B cell (primary cell): ENCODE data around the gene NKX2-2. TPM values are rescaled to one million over a fixed set of nuclear protein-coding genes. Genes with fewer than 3 reads are reported as not detected.

ENCODE experiments used
- ATAC-seq: fragments of 200-7000 bp; cut with Tn5 transposase; one replicate; pipeline ENCODE4 v1.10.0; 2021; ENCODE audit warnings: low read depth, mild to moderate bottlenecking, moderate number of reproducible peaks, moderate library complexity
- CTCF ChIA-PET: fragments of 350-600 bp; sonication (Branson Sonifier 250); formaldehyde crosslinking; loops from one replicate; lab custom pipeline; 2021; ENCODE audit warnings: antibody characterized with exemption, inconsistent platforms; lab: Charles Lee
- POLR2A ChIA-PET: fragments of 350-600 bp; sonication (Branson Sonifier 250); formaldehyde crosslinking; loops from one replicate; lab custom pipeline; 2021; ENCODE audit warnings: antibody characterized with exemption; lab: Charles Lee
- DNase-seq: peaks from one replicate; pipeline ENCODE4 v3.0.0; 2013
- H2AFZ ChIP-seq: 2 replicates; pipeline ENCODE4 v1.6.1; 2012; ENCODE audit warnings: mild to moderate bottlenecking, low read depth, low read length; ENCODE audit not compliant: insufficient read depth, poor library complexity, severe bottlenecking
- H3K27ac ChIP-seq, 2 donors: 1 replicate in 1 of 2; 2 replicates in 1 of 2; pipeline ENCODE4 v1.5.1; 2012 to 2013; ENCODE audit warnings: low read length in 2 of 2, mild to moderate bottlenecking in 2 of 2, moderate library complexity in 1 of 2
- H3K27me3 ChIP-seq, 4 experiments: fragments of 200-600 bp in 1 of 4; sonication (generic) in 1 of 4; replicated peaks in 1 of 4; 1 replicate in 2 of 4; 2 replicates in 2 of 4; pipeline versions ENCODE4 v1.6.1 to v1.7.0; 2013 to 2016; ENCODE audit warnings: low read length in 3 of 4, mild to moderate bottlenecking in 2 of 4, mixed read lengths in 1 of 4, moderate library complexity in 1 of 4; ENCODE audit not compliant: insufficient read depth in 4 of 4, control insufficient read depth in 3 of 4; ENCODE audit errors: control extremely low read depth in 1 of 4
- H3K36me3 ChIP-seq, 2 experiments: replicated peaks in 1 of 2; 1 replicate in 1 of 2; 2 replicates in 1 of 2; pipeline versions ENCODE4 v1.6.1 to v1.7.1; 2013; ENCODE audit warnings: low read length in 1 of 2; ENCODE audit not compliant: insufficient read depth in 2 of 2, control insufficient read depth in 1 of 2; ENCODE audit errors: control extremely low read depth in 1 of 2, extremely low read depth in 1 of 2
- H3K4me1 ChIP-seq, 2 donors: fragments of 200-600 bp in 1 of 2; sonication (generic) in 1 of 2; 1 replicate in 1 of 2; 2 replicates in 1 of 2; pipeline versions ENCODE4 v1.5.1 to v1.6.1; 2013 to 2017; ENCODE audit warnings: low read length in 2 of 2; ENCODE audit not compliant: control insufficient read depth in 2 of 2, insufficient read depth in 2 of 2
- H3K4me2 ChIP-seq: replicated peaks from 2 replicates; pipeline ENCODE3; 2012; ENCODE audit warnings: mild to moderate bottlenecking, low read depth, low read length; ENCODE audit not compliant: poor library complexity, severe bottlenecking
- H3K4me3 ChIP-seq, 5 experiments: fragments of 200-600 bp in 1 of 5; sonication (generic) in 1 of 5; 1 replicate in 3 of 5; 2 replicates in 2 of 5; pipeline versions ENCODE4 v1.5.1 to v1.7.0; 2011 to 2016; ENCODE audit warnings: low read length in 4 of 5, mild to moderate bottlenecking in 4 of 5, low read depth in 2 of 5, control low read depth in 1 of 5, moderate library complexity in 1 of 5; ENCODE audit not compliant: insufficient read depth in 1 of 5; ENCODE audit errors: control extremely low read depth in 1 of 5, extremely low read depth in 1 of 5
- H3K79me2 ChIP-seq: fragments of 200-600 bp; sonication (generic); one replicate; pipeline ENCODE4 v1.6.0; 2016; ENCODE audit warnings: low read length; ENCODE audit not compliant: control insufficient read depth, insufficient read depth
- H3K9ac ChIP-seq: fragments of 200-600 bp; sonication (generic); 2 replicates; pipeline ENCODE4 v1.6.1; 2017; ENCODE audit warnings: mild to moderate bottlenecking, low read length, moderate library complexity
- H3K9me3 ChIP-seq, 3 donors: one replicate each; pipeline versions ENCODE4 v1.6.1 to v1.7.1; 2013; ENCODE audit warnings: low read length in 2 of 3; ENCODE audit not compliant: control insufficient read depth in 2 of 3, insufficient read depth in 1 of 3; ENCODE audit errors: control extremely low read depth in 1 of 3
- H4K20me1 ChIP-seq: 2 replicates; pipeline ENCODE4 v1.6.0; 2012; ENCODE audit warnings: mild to moderate bottlenecking, low read length; ENCODE audit not compliant: insufficient read depth, control insufficient read depth, poor library complexity, severe bottlenecking
- H3K27ac Mint-ChIP-seq: one replicate; pipeline ENCODE4 v1.8.0; 2021; ENCODE audit warnings: mixed read lengths
- H3K27me3 Mint-ChIP-seq: one replicate; pipeline ENCODE4 v1.8.0; 2021; ENCODE audit warnings: mixed read lengths
- H3K4me1 Mint-ChIP-seq: one replicate; pipeline ENCODE4 v1.8.0; 2021; ENCODE audit warnings: mixed read lengths
- H3K4me3 Mint-ChIP-seq: one replicate; pipeline ENCODE4 v1.8.0; 2021; ENCODE audit warnings: mixed read lengths
- H3K9me3 Mint-ChIP-seq: one replicate; pipeline ENCODE4 v1.8.0; 2022; ENCODE audit warnings: mixed read lengths; ENCODE audit not compliant: insufficient read depth
- EZH2 ChIP-seq: IDR thresholded peaks from 2 replicates; pipeline ENCODE4 v1.6.1; 2012; ENCODE audit warnings: borderline replicate concordance, low read depth, mild to moderate bottlenecking, moderate library complexity, low read length; ENCODE audit not compliant: insufficient read depth, poor library complexity, severe bottlenecking
- WGBS: methylation state at CpG from one replicate; pipeline ENCODE4 v1.1.5; 2013; ENCODE audit warnings: missing lambda C conversion rate; ENCODE audit not compliant: insufficient coverage; 5-methylcytosine and 5-hydroxymethylcytosine counted together
- intact Hi-C: fragments of 100-400 bp; cut with micrococcal nuclease; formaldehyde crosslinking; loops from one replicate; pipeline ENCODE4 v1.10.0; 2022
- polyA plus RNA-seq: library from polyadenylated mRNA; depleted of rRNA; stranded (reverse); fragments of >200 nt; gene quantifications from 2 replicates; pipeline ENCODE4 v1.2.3, GENCODE V29; 2012
- total RNA-seq, 2 donors: library from RNA; stranded (reverse); fragments of 120-200 nt in 1 of 2; gene quantifications; 1 replicate in 1 of 2; 2 replicates in 1 of 2; pipeline versions ENCODE4 v1.2.3 to v1.2.4, GENCODE V29; 2013 to 2022
- TF ChIP-seq, protein P1 (sequence below): fragments of 200-600 bp; IDR thresholded peaks from one replicate; pipeline ENCODE4 v1.8.0; 2022; ENCODE audit warnings: antibody characterized with exemption, mild to moderate bottlenecking

The NKX2-2 gene
- total and polyA plus RNA-seq, 2 donors (not counting 1 experiment from before 2014, with no cell fraction given), result not detected

DNA sequence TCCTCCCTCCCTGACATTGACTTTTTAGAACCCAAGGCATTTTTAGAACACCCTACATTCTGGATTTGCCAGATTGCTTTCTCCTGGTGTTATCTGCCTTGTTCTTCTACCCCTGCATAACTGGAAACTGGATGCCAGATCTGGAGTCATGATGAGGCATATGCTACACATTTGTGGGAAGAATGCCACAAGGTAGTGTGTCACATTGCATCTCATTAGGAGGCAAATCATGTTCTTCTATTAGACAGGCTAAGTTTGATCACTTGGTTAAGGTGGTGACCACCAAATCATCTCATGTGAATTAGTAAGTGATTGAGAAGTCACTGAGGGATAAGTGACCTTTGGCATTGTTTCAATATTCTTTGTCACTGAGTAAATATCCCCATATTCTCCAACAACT lies 12.9 kb upstream of the NKX2-2 start:
- DNase-seq, result no peak
- no peak for ATAC-seq
- no peaks in the 10 kb centered on the region for H4K20me1 ChIP-seq
- H3K4me3 ChIP-seq, result no peak overlapping the region
- CTCF ChIA-PET, result no interaction called here
- Mint-ChIP-seq H3K4me1 (no peaks in the 10 kb centered on the region), H3K27me3 (peaks cover 65% of the 10 kb centered on the region), H3K27ac (no peak overlapping the region), H3K9me3 (no peaks in the 10 kb centered on the region), H3K4me3 (no peak overlapping the region)
- H3K9ac ChIP-seq, result no peak overlapping the region
- POLR2A ChIA-PET, result no interaction called here
- no peaks in the 10 kb centered on the region for H3K4me1 ChIP-seq
- H2AFZ ChIP-seq, result no peak overlapping the region
- peaks cover 0 to 9% (median 0%) of the 10 kb centered on the region in 3 donors for H3K9me3 ChIP-seq
- no peaks in the 10 kb centered on the region for H3K79me2 ChIP-seq
- no peak overlapping the region for H3K27ac ChIP-seq
- no peak for TF ChIP-seq EZH2
- TF ChIP-seq, protein P1, sequence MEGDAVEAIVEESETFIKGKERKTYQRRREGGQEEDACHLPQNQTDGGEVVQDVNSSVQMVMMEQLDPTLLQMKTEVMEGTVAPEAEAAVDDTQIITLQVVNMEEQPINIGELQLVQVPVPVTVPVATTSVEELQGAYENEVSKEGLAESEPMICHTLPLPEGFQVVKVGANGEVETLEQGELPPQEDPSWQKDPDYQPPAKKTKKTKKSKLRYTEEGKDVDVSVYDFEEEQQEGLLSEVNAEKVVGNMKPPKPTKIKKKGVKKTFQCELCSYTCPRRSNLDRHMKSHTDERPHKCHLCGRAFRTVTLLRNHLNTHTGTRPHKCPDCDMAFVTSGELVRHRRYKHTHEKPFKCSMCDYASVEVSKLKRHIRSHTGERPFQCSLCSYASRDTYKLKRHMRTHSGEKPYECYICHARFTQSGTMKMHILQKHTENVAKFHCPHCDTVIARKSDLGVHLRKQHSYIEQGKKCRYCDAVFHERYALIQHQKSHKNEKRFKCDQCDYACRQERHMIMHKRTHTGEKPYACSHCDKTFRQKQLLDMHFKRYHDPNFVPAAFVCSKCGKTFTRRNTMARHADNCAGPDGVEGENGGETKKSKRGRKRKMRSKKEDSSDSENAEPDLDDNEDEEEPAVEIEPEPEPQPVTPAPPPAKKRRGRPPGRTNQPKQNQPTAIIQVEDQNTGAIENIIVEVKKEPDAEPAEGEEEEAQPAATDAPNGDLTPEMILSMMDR, result no peak
- intact Hi-C loops, result no loop called here
- H3K4me2 ChIP-seq, result no peak overlapping the region
- H3K27me3 ChIP-seq, result peaks cover 0 to 28% (median 21%) of the 10 kb centered on the region in 4 experiments
- H3K36me3 ChIP-seq, result no peaks in the 10 kb centered on the region

- no peak overlapping the region for H3K4me2 ChIP-seq
- H3K36me3 ChIP-seq, result no peaks in the 10 kb centered on the region
- Mint-ChIP-seq H3K27me3 (peaks cover 80% of the 10 kb centered on the region), H3K4me1 (no peaks in the 10 kb centered on the region), H3K9me3 (no peaks in the 10 kb centered on the region), H3K4me3 (no peak overlapping the region), H3K27ac (no peak overlapping the region)
- no peak for TF ChIP-seq EZH2
- TF ChIP-seq, protein P1, result no peak
- no peaks in the 10 kb centered on the region for H4K20me1 ChIP-seq
- no peaks in the 10 kb centered on the region for H3K79me2 ChIP-seq
- no peak overlapping the region for H3K4me3 ChIP-seq
- DNase-seq, result no peak
- WGBS, result 8% methylated on average over 1 of the region's 2 CpGs
- no peak overlapping the region for H3K9ac ChIP-seq
- CTCF ChIA-PET, result interaction anchor here (0.7 to 1.1 kb wide), 2 partner anchors 19 to 288 kb away, joined by 4 read pairs; no protein-coding TSS in a partner anchor
- H3K9me3 ChIP-seq, result peaks cover 0 to 9% (median 0%) of the 10 kb centered on the region in 3 donors
- no peak overlapping the region for H2AFZ ChIP-seq
- intact Hi-C loops, result no loop called here
- ATAC-seq, result no peak
- peaks cover 0 to 53% (median 31%) of the 10 kb centered on the region in 4 experiments for H3K27me3 ChIP-seq
- H3K27ac ChIP-seq, result no peak overlapping the region
- POLR2A ChIA-PET, result no interaction called here
- no peaks in the 10 kb centered on the region for H3K4me1 ChIP-seq
These were observed 10.0 kb upstream of the NKX2-2 start for GRCh38 chr20:21523895-21524294.
